ENCODE data around the gene SMIM26.

SMIM26 gene

DNA sequence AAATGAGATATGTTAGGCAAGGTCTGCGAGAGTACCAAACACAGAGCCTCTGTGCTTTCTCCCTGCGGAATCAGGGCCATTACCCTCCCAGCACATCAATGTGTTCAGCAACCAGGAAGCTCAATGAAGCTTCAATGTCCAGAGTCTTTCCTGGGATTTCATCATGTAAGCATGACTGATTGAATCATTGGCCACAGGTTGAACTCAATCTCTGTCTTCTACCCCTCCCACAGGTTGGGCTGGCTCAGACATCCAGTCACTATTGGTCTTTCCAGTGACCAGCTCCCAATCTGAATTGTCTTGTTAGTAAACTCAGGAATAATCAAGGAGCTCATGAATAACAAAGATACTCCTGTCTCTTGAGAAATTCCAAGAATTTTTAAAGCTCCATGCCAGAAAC is 17.9 kb downstream of the SMIM26 start:
- DNase-seq = no peak

DNA sequence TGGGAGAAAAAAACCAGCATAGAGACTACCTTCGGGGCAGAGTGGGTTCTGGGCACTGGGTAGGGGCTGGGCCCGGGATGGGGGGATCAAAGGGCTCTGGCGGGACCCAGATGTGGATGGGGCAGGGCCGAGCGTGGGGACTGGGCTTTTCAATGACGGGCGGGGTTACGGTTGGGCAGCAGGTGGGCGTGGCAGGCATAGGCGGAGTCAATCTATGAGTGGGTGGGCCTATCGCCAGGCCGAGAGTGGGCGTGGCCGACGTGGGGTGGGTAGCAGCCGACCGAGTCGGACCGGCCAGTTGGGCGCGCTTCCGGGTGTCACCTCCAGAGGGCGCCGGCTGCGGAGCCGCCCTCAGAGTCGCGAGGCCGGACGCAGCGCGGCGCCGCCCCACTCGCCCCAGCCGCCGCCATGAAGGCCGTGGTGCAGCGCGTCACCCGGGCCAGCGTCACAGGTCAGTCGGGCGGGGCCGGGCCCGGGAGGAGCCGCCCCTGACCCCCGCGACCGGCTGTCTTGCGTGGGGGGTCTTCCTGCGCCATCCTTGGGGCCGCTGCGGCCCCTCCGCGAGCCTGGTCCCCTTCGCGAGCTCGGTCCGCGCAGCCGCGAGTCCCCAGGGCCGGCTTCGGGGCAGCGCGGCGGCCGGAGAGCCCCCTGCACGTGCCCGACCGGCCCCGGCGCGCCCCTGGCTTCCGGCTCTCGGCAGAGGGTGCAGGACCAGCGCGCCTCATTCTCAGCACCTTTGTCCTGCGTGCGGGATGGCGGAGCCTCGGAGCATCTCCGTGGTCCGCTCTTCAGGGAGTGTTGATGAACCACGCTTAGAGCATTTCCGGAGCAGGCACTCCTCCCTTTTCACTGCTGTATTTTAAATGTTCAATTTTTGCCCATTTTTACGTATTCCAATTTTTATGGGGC is 20.7 kb downstream of the SMIM26 start, which contains the start of gene DTD1:
DTD1 (plus strand) TSS at position 390 of the 909 bp plus-strand sequence; CDS start at position 409, 19 bp downstream.
- peak; percentile 95 for DNase-seq

DNA sequence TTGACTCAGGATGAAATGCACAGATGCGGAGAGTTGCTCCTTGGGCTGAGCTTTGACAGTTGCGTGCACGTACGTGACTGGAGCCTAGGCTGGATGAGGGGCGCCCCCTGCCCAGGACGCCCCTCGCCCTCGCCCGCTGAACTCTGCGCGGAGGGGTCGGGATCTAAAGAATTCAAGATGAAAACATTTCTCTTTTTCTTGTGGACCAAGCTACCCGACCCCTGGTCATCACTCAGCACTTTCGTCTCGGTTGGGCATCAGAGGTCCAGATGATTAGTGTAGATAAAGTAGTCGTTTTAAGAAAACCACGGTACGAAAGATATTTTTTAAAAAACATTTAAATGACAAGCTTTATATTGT is 21.3 kb downstream of the SMIM26 start:
- DNase-seq = no peak

DNA sequence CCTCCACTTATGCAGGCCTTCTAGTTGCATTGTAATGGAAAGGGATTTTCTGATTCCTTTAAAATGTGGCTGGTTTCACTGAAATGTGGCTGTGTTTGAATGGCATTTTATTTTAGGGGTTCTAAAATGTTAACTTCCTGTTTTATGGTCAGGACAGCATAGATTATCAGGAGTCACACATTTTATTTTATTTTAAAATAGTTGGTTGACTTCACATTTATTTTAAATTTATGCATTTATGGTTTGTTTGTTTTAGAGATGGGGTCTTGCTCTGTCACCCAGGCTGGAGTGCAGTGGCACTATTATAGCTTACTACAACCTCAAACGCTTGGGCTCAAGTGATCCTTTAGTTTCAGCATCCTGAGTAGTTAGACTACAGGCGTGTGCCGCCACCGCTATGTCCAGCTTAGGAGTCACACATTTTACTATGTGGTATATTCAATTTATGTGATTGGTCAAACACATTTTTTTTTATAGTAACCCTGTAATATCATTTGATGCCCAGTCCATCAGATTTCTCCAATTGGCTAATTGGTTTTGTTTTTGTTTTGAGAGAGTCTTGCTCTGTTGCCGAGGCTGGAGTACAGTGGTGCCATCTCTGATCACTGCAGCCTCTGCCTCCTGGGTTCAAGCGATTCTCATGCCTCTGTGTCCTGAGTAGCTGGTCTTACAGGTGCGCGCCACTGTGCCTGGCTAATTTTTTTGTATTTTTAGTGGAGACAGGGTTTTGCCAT is 22.9 kb downstream of the SMIM26 start:
- DNase-seq = no peak

DNA sequence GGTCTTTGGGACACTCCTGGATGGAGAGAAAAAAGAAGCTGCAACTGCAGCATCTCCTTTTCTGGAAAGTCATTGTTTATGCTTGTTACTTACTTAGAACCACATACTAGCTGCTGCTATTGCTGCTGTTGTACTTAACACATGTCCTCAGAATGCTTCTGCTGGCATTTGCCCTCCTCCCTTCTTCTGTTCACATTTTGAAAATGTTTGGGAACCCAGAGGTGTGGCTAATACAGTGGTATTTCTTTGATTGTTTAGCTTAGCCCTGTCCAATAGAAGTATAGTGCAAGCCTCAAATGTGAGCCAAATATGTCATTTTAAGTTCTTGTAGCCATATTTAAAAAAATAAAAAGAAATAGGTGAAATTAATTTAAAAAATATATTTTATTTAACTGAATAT is 29.0 kb downstream of the SMIM26 start:
- no peak for DNase-seq

DNA sequence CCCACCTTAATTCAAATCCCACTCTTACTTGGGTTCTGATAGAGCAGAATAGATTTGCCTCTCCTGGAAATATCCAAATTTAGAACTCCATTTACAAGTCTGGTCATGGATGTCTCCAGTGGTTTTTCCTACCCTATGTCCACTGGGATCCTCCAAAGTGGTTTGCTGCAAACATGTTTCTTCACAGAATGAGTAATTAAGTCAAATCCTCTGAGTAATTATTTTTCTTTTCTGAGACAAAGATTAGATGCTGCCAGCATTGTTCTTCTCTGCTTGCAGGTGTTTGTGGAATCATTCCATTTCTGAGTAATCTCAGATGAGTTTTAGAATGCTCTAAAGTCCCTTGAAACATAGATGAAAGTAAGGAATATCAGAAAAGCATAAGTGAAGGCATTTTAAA is 42.5 kb downstream of the SMIM26 start:
- no peak for DNase-seq

DNA sequence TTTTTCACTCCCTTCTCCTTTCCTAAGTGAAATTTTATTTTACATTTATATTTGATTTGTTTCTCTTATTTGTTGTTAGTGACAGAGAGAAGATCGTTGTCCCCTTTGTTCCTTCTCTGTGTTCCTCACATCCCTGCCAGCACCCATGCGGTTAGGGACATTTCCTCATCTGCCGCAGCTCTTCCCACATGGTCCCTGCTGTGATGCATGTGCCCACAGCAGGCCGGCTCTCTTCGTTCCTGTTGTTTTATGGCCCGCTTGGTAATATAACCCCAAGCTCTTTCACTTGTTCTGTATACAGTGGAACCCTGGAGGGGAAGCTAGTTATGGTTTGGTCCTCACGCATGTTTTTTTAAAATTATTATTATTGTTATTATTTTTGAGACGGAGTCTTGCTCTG is 44.3 kb downstream of the SMIM26 start:
- no peak for DNase-seq

DNA sequence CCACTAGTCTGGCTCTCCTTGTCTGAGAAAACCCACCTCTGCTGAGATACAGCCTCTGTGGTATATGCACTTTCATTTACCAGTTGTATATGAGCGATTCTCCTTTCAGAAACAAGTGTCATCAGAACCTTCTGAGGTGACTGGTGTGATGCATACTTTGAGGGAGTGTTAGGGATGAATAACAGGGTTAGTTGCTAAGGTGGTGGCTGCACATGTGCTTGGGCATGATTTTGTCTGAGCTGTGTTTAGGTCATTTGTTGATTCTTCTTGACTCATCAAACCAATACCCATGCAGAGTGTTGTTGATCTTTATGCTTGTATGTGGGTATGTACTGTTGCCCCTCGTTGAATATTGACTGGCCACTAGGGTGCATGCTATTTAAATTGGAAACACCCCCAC is 46.3 kb downstream of the SMIM26 start:
- DNase-seq = no peak

DNA sequence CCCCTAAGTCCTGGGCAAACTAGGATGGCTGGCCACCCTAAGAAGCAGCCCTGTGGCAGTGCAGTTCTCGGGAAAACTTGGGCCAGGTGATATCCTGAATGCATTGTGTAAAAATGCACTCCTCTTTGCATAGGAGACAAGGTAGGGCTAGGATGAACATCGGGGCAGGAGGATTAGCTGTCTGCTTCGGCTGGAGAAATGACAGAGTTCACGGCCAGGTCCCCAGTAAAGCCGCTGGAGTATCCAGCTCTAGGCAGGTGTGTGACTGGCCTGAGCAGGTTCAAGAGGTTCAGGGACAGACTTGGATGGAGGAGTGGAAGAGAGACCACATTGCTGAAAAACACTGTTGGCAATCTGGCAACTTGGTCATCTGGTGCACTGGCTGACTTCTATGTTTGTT is 47.0 kb downstream of the SMIM26 start:
- no peak for DNase-seq

DNA sequence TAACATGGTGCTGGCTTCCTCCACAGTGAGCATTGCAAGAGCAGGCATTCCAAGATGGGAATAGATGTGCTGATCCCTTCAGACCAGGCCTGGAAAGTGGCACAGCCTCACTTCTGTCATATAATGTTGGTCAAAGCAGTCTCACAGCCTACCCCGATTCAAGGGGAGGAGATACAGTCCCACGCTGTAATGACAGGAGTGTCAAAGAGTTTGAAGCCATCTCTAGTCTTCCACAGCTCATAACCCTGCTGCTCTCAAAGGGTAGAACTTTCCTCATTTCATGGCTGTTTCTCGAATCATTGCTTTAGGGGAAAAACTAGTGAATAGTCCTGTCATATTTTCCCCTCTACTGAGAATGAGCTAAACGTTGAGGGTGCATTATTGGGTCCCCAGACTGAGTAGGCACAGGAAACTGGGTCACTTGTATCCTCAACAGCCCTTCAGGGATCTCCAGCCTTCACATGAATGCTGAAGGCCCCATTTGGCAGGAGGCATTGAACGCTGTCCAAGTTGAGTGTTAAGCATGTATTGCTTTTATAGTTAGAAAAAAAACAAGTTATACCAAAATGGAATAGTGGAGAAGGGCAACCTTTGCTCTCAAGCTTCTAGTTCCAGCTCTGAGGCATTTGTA is 47.9 kb downstream of the SMIM26 start:
- DNase-seq = no peak

Data from retina (tissue), 1 donor.